H9 (cell line): ENCODE data around the gene FOXF1. TPM values are rescaled to one million over a fixed set of nuclear protein-coding genes. Genes with fewer than 3 reads are reported as not detected.

ENCODE experiments used
- DNase-seq: peaks from one replicate; pipeline ENCODE4 v3.0.0-alpha.2; 2017
- H2AFZ ChIP-seq: one replicate; pipeline ENCODE4 v1.6.1; 2013; ENCODE audit warnings: mild to moderate bottlenecking, low read length, control low read depth, moderate library complexity
- H2AK5ac ChIP-seq: 2 replicates; pipeline ENCODE4 v1.6.1; 2013; ENCODE audit warnings: low read length, control low read depth, mixed read lengths; ENCODE audit not compliant: insufficient read length
- H2BK120ac ChIP-seq: one replicate; pipeline ENCODE4 v1.6.1; 2013; ENCODE audit warnings: low read depth, mild to moderate bottlenecking, low read length, control low read depth, inconsistent platforms; ENCODE audit not compliant: poor library complexity, severe bottlenecking
- H2BK12ac ChIP-seq: 2 replicates; pipeline ENCODE4 v1.6.1; 2013; ENCODE audit warnings: low read length, control low read depth, mixed read lengths, low read depth; ENCODE audit not compliant: insufficient read length
- H2BK15ac ChIP-seq: 2 replicates; pipeline ENCODE4 v1.6.1; 2013; ENCODE audit warnings: low read depth, low read length, control low read depth
- H2BK20ac ChIP-seq: one replicate; pipeline ENCODE4 v1.6.1; 2013; ENCODE audit warnings: low read depth, mild to moderate bottlenecking, low read length, control low read depth, inconsistent platforms; ENCODE audit not compliant: poor library complexity, severe bottlenecking
- H2BK5ac ChIP-seq: 2 replicates; pipeline ENCODE4 v1.6.1; 2013; ENCODE audit warnings: low read length, control low read depth, mixed read lengths; ENCODE audit not compliant: insufficient read length
- H3K14ac ChIP-seq: 2 replicates; pipeline ENCODE4 v1.6.1; 2013; ENCODE audit warnings: low read length, control low read depth; ENCODE audit not compliant: insufficient read depth
- H3K18ac ChIP-seq: 2 replicates; pipeline ENCODE4 v1.6.1; 2013; ENCODE audit warnings: low read depth, mild to moderate bottlenecking, mixed read lengths, low read length, control low read depth; ENCODE audit not compliant: insufficient read length
- H3K23ac ChIP-seq: 2 replicates; pipeline ENCODE4 v1.6.1; 2013; ENCODE audit warnings: low read length, control low read depth, mixed read lengths, low read depth; ENCODE audit not compliant: insufficient read length
- H3K23me2 ChIP-seq: 2 replicates; pipeline ENCODE4 v1.6.1; 2013; ENCODE audit warnings: low read depth, mild to moderate bottlenecking, mixed read lengths, low read length, control low read depth; ENCODE audit not compliant: insufficient read length, poor library complexity, severe bottlenecking
- H3K27ac ChIP-seq: 2 replicates; pipeline ENCODE4 v1.5.1; 2013; ENCODE audit warnings: low read length, control low read depth, mixed read lengths, low read depth; ENCODE audit not compliant: insufficient read length
- H3K27me3 ChIP-seq: 2 replicates; pipeline ENCODE4 v1.6.1; 2013; ENCODE audit warnings: low read length, control low read depth, inconsistent platforms; ENCODE audit not compliant: insufficient read depth
- H3K4ac ChIP-seq: 2 replicates; pipeline ENCODE4 v1.6.1; 2013; ENCODE audit warnings: low read depth, mild to moderate bottlenecking, control low read depth, inconsistent platforms, low read length, moderate library complexity
- H3K4me1 ChIP-seq: 2 replicates; pipeline ENCODE4 v1.6.1; 2013; ENCODE audit warnings: low read length, control low read depth, inconsistent platforms; ENCODE audit not compliant: insufficient read depth
- H3K4me2 ChIP-seq: 2 replicates; pipeline ENCODE4 v1.6.1; 2013; ENCODE audit warnings: low read length, control low read depth, mixed read lengths; ENCODE audit not compliant: insufficient read length, insufficient read depth
- H3K56ac ChIP-seq: 2 replicates; pipeline ENCODE4 v1.6.1; 2013; ENCODE audit warnings: low read depth, mild to moderate bottlenecking, mixed read lengths, low read length, control low read depth; ENCODE audit not compliant: insufficient read length
- H3K79me1 ChIP-seq: 2 replicates; pipeline ENCODE4 v1.6.1; 2013; ENCODE audit warnings: low read depth, mild to moderate bottlenecking, moderate library complexity, low read length, control low read depth, inconsistent platforms; ENCODE audit not compliant: insufficient read depth, poor library complexity, severe bottlenecking
- H3K79me2 ChIP-seq: 2 replicates; pipeline ENCODE4 v1.6.1; 2013; ENCODE audit warnings: low read length, control low read depth, inconsistent platforms; ENCODE audit not compliant: insufficient read depth
- H3K9ac ChIP-seq: 2 replicates; pipeline ENCODE4 v1.6.1; 2013; ENCODE audit warnings: low read length, control low read depth, mixed read lengths; ENCODE audit not compliant: insufficient read length; ENCODE audit errors: extremely low read depth
- H3K9me3 ChIP-seq: one replicate; pipeline ENCODE4 v1.6.1; 2013; ENCODE audit warnings: low read depth, low read length, inconsistent platforms; ENCODE audit not compliant: control insufficient read depth
- H3T11ph ChIP-seq: one replicate; pipeline ENCODE4 v1.6.1; 2013; ENCODE audit warnings: mild to moderate bottlenecking, low read length, control low read depth, inconsistent platforms
- H4K20me1 ChIP-seq: one replicate; pipeline ENCODE4 v1.6.1; 2013; ENCODE audit not compliant: control insufficient read depth, insufficient read length, insufficient read depth
- H4K5ac ChIP-seq: 2 replicates; pipeline ENCODE4 v1.6.1; 2013; ENCODE audit warnings: low read depth, mild to moderate bottlenecking, mixed read lengths, low read length, control low read depth; ENCODE audit not compliant: insufficient read length
- H4K8ac ChIP-seq: replicated peaks from 2 replicates; pipeline ENCODE4 v1.6.1; 2013; ENCODE audit warnings: low read length, control low read depth, mixed read lengths, low read depth; ENCODE audit not compliant: insufficient read length
- H4K91ac ChIP-seq: 2 replicates; pipeline ENCODE4 v1.6.1; 2013; ENCODE audit warnings: low read depth, mild to moderate bottlenecking, moderate library complexity, mixed read lengths, low read length, control low read depth; ENCODE audit not compliant: insufficient read length
- H3K27ac Mint-ChIP-seq, 3 experiments: 2 replicates in 2 of 3; 3 replicates in 1 of 3; pipeline ENCODE4 v1.8.0; 2020 to 2021; ENCODE audit warnings: mixed read lengths in 3 of 3, mild to moderate bottlenecking in 1 of 3, moderate library complexity in 1 of 3
- H3K27me3 Mint-ChIP-seq: 2 replicates; pipeline ENCODE4 v1.8.0; 2021; ENCODE audit warnings: low read depth, mild to moderate bottlenecking, moderate library complexity, mixed read lengths
- H3K36me3 Mint-ChIP-seq, 3 experiments: 2 replicates in 2 of 3; 3 replicates in 1 of 3; pipeline ENCODE4 v1.8.0; 2020 to 2021; ENCODE audit warnings: low read depth in 3 of 3, mixed read lengths in 3 of 3; ENCODE audit not compliant: insufficient read depth in 1 of 3
- H3K4me1 Mint-ChIP-seq, 2 experiments: 2 replicates each; pipeline ENCODE4 v1.8.0; 2020; ENCODE audit warnings: mixed read lengths in 2 of 2
- H3K4me3 Mint-ChIP-seq, 2 experiments: 2 replicates in 1 of 2; 3 replicates in 1 of 2; pipeline ENCODE4 v1.8.0; 2020 to 2021; ENCODE audit warnings: mild to moderate bottlenecking in 2 of 2, mixed read lengths in 2 of 2, moderate library complexity in 1 of 2
- H3K9me3 Mint-ChIP-seq, 2 experiments: 2 replicates in 1 of 2; 3 replicates in 1 of 2; pipeline ENCODE4 v1.8.0; 2020; ENCODE audit warnings: mild to moderate bottlenecking in 2 of 2, mixed read lengths in 2 of 2, moderate library complexity in 1 of 2
- WGBS: extraction: QIAGEN DNeasy Blood & Tissue Kit; methylation state at CpG from one replicate; pipeline ENCODE4 v1.1.7; 2013; ENCODE audit warnings: missing lambda C conversion rate, low lambda C conversion rate, mixed read lengths; ENCODE audit not compliant: insufficient read length; ENCODE audit errors: extremely low coverage; 5-methylcytosine and 5-hydroxymethylcytosine counted together
- total RNA-seq: library from RNA; stranded (reverse); gene quantifications from 2 replicates; pipeline ENCODE4 v1.2.1, GENCODE V29; 2021
- TF ChIP-seq, protein P1 (sequence below): fragments of 200-600 bp; sonication (generic); conservative IDR thresholded peaks from 3 replicates; pipeline ENCODE4 v1.8.0; 2021; ENCODE audit warnings: antibody characterized with exemption, mild to moderate bottlenecking

The FOXF1 gene
- total RNA-seq, 1 experiment from 2014 or later = not detected

DNA sequence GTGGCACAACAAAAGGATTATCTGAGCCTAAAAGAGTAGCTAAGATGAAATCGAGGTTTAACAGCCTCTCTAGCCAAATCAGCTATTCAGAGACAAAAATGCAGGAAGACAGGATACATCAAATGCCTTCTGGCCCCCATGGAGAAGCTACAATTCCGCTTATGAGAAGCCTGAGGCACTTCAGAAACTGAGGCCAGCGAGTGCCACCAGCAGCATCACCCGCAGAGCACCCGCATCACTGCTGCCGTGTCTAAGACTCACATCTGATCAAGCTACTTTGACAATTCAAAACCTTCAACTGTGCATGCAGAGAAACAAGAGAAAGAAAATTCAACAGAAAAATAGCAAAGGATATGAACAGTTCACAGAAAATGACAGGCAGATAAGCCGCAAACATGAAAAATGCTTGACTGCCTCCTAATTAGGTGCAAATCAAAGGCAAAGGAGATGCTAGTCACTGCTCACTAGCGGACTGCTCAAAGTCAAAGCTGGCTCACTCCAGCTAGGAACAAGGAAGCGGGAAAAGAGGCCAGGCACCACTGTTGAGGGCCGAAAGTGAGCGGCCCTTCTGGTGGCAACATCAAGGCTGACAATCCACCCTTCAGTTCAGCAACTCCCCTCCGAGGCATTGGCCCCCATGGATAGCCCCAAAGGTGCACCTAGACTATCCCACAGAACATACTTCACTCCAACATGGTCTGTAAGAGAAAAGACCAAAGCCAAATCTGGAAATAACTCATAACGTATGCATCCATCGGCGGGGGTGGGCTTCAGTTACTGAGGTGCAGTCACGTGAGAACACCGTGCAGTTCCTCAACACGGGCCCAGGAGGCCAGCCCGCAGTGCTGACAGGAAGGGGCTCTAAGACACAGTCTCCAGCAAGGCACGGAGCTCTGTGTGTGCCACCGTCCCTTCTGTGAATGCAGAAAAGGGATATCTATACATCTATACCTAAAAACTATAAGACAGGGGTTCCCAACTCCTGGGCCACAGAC lies 32.7 kb downstream of the FOXF1 start:
- H2BK5ac ChIP-seq = no peak overlapping the region
- DNase-seq = no peak
- no peaks in the 10 kb centered on the region for H4K20me1 ChIP-seq
- H3K4ac ChIP-seq = no peak overlapping the region
- no peaks in the 10 kb centered on the region for H3K79me1 ChIP-seq
- H2BK15ac ChIP-seq = no peak overlapping the region
- H3K9ac ChIP-seq = no peak overlapping the region
- no peak overlapping the region for H3K56ac ChIP-seq
- no peaks in the 10 kb centered on the region for H3K27me3 ChIP-seq
- Mint-ChIP-seq H3K9me3 (no peaks in the 10 kb centered on the region), H3K27ac (no peak overlapping the region), H3K4me1 (no peaks in the 10 kb centered on the region), H3K36me3 (no peaks in the 10 kb centered on the region; a peak in 2 of 7 replicates), H3K27me3 (peaks cover 9% of the 10 kb centered on the region), H3K4me3 (no peak overlapping the region)
- H3K4me1 ChIP-seq = no peaks in the 10 kb centered on the region
- H3K4me2 ChIP-seq = no peak overlapping the region
- WGBS = no CpG with 5 or more reads among the region's 21 CpGs
- no peak overlapping the region for H2BK120ac ChIP-seq
- H4K91ac ChIP-seq = no peak overlapping the region
- H3T11ph ChIP-seq = no peak overlapping the region
- H4K5ac ChIP-seq = no peak overlapping the region
- no peak overlapping the region for H4K8ac ChIP-seq
- no peak overlapping the region for H3K14ac ChIP-seq
- no peaks in the 10 kb centered on the region for H3K79me2 ChIP-seq
- H3K9me3 ChIP-seq = no peaks in the 10 kb centered on the region
- TF ChIP-seq, protein P1, sequence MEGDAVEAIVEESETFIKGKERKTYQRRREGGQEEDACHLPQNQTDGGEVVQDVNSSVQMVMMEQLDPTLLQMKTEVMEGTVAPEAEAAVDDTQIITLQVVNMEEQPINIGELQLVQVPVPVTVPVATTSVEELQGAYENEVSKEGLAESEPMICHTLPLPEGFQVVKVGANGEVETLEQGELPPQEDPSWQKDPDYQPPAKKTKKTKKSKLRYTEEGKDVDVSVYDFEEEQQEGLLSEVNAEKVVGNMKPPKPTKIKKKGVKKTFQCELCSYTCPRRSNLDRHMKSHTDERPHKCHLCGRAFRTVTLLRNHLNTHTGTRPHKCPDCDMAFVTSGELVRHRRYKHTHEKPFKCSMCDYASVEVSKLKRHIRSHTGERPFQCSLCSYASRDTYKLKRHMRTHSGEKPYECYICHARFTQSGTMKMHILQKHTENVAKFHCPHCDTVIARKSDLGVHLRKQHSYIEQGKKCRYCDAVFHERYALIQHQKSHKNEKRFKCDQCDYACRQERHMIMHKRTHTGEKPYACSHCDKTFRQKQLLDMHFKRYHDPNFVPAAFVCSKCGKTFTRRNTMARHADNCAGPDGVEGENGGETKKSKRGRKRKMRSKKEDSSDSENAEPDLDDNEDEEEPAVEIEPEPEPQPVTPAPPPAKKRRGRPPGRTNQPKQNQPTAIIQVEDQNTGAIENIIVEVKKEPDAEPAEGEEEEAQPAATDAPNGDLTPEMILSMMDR = no peak
- H2BK12ac ChIP-seq = no peak overlapping the region
- no peak overlapping the region for H2BK20ac ChIP-seq
- no peak overlapping the region for H3K23ac ChIP-seq
- no peak overlapping the region for H3K27ac ChIP-seq
- no peak overlapping the region for H2AK5ac ChIP-seq
- H3K18ac ChIP-seq = no peak overlapping the region
- H3K23me2 ChIP-seq = no peaks in the 10 kb centered on the region
- no peak overlapping the region for H2AFZ ChIP-seq
